SK-N-MC (cell line): ENCODE results near the gene PTGDR.

Experiments used
- EZH2 ChIP-seq: fragments of 200-600 bp; sonication (generic); IDR thresholded peaks from one replicate; pipeline ENCODE4 v1.6.1; 2017; ENCODE audit warnings: antibody characterized with exemption
- FOXP2 ChIP-seq: optimal IDR thresholded peaks from 2 replicates; pipeline ENCODE3; 2011; ENCODE audit warnings: mild to moderate bottlenecking, moderate library complexity; ENCODE audit not compliant: insufficient read depth; ENCODE audit errors: extremely low read length, control extremely low read depth
- POLR2AphosphoS5 ChIP-seq: IDR thresholded peaks from 2 replicates; pipeline ENCODE4 v1.6.1; 2012; ENCODE audit warnings: mild to moderate bottlenecking, low read depth, low read length, borderline replicate concordance

- TF ChIP-seq EZH2 = no peak
- no peak for TF ChIP-seq POLR2AphosphoS5
- no peak for TF ChIP-seq FOXP2
These were observed 23.2 kb upstream of the PTGDR start for GRCh38 chr14:52244328-52244727.
